Thymus (tissue), 11 donors: ENCODE data around the gene LYRM4. TPM values are rescaled to one million over a fixed set of nuclear protein-coding genes. Genes with fewer than 3 reads are reported as not detected.

Source experiments
- DNase-seq, 9 donors: peaks; one replicate each; pipeline ENCODE4 v3.0.0-alpha.2; 2013; ENCODE audit warnings: low spot score in 9 of 9, low read depth in 6 of 9, missing footprints in 1 of 9
- H3K27ac ChIP-seq, 2 donors: one replicate each; pipeline ENCODE4 v1.5.1; 2013; ENCODE audit warnings: control low read depth in 1 of 2, low read depth in 1 of 2, low read length in 1 of 2, mild to moderate bottlenecking in 1 of 2, moderate library complexity in 1 of 2
- H3K27me3 ChIP-seq, 2 donors: one replicate each; pipeline ENCODE4 v1.5.1; 2013; ENCODE audit warnings: low read length in 1 of 2; ENCODE audit not compliant: control insufficient read depth in 2 of 2, insufficient read depth in 1 of 2
- H3K36me3 ChIP-seq, 2 donors: one replicate each; pipeline ENCODE4 v1.5.1; 2013; ENCODE audit warnings: low read length in 1 of 2, mild to moderate bottlenecking in 1 of 2, moderate library complexity in 1 of 2; ENCODE audit not compliant: control insufficient read depth in 2 of 2, insufficient read depth in 2 of 2
- H3K4me1 ChIP-seq, 2 donors: one replicate each; pipeline ENCODE4 v1.5.1; 2013; ENCODE audit warnings: low read length in 2 of 2; ENCODE audit not compliant: control insufficient read depth in 2 of 2, insufficient read depth in 2 of 2
- H3K4me3 ChIP-seq, 2 donors: one replicate each; pipeline ENCODE4 v1.5.1; 2013; ENCODE audit warnings: low read length in 2 of 2, control low read depth in 1 of 2, mild to moderate bottlenecking in 1 of 2
- H3K9me3 ChIP-seq, 2 donors: one replicate each; pipeline ENCODE4 v1.5.1; 2013; ENCODE audit warnings: low read length in 1 of 2, mild to moderate bottlenecking in 1 of 2; ENCODE audit not compliant: control insufficient read depth in 2 of 2, insufficient read depth in 1 of 2
- WGBS: extraction: QIAGEN DNeasy Blood & Tissue Kit; methylation state at CpG from one replicate; pipeline ENCODE4 v1.1.7; 2013; 5-methylcytosine and 5-hydroxymethylcytosine counted together
- polyA plus RNA-seq: library from polyadenylated mRNA; stranded (reverse); fragments of 200-250 nt; gene quantifications from one replicate; pipeline ENCODE4 v1.2.3, GENCODE V29; 2013
- total RNA-seq: library from RNA; stranded (reverse); fragments of 120-200 nt; gene quantifications from one replicate; pipeline ENCODE4 v1.2.4, GENCODE V29; 2013
- donor health status: healthy.

Gene LYRM4
- total and polyA plus RNA-seq, 2 donors: 31.6 to 33.7 TPM

DNA sequence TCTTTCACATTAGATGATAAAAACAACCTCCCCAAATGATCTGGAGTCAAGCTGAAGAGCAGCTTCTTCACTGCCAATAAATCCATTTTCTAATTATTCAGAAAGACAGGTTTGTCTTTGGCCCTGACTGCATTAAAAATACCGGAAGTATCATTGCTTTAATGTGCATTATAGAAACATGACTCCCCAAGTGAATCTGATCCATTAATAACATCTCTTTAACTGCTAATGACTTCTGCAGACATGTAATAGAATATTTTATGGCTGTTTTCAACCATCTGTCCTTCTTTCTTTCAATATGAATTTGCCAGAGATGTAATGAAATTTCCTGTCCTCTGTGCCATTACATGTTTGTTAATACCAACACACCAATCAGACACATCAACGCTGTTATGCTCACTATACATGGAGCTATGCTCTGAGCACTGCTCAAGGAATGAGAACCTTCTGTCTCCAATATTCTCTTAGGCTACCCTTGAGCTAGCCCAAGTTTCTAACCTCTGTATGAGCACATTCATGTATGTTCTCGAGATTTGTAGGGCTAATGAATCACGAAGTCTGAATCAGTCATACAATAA, 87.8 kb downstream of the LYRM4 start:
- no peaks in the 10 kb centered on the region for H3K27me3 ChIP-seq
- 92% methylated on average over 4 of the region's 4 CpGs for WGBS
- H3K27ac ChIP-seq: peak overlapping the region in 1 of 2 donors; percentile 88
- H3K4me3 ChIP-seq: no peak overlapping the region
- H3K4me1 ChIP-seq: peaks cover 18 to 37% of the 10 kb centered on the region in 2 donors
- DNase-seq: no peak
- no peaks in the 10 kb centered on the region for H3K36me3 ChIP-seq
- H3K9me3 ChIP-seq: no peaks in the 10 kb centered on the region

GRCh38 chr6:5172041-5172653, 88.6 kb downstream of the LYRM4 start:
- peaks cover 18 to 34% of the 10 kb centered on the region in 2 donors for H3K4me1 ChIP-seq
- peak overlapping the region; percentile 6 to 67 for H3K27ac ChIP-seq
- H3K36me3 ChIP-seq: no peaks in the 10 kb centered on the region

DNA sequence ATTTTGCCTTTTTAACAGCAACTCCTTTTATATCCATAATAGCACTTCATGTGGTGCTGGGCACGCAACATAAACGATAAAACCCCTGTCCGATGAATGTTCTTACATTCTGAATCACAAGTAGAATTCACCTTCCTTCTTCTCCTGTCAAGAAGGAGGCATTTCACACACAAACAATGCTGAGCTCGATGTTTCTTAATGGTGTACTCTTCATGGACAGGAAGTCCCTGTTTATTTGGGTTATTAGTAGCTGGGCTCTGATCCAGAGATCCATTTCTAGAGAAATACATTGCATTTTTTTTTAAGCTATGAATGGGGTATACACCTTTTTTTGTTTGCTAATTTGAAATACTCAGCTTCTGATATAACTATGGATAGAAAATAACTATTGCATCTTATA, 93.2 kb downstream of the LYRM4 start:
- DNase-seq: no peak
- Histone ChIP-seq H3K4me1 (peaks cover 0 to 4% of the 10 kb centered on the region in 2 donors), H3K27ac (no peak overlapping the region), H3K9me3 (no peaks in the 10 kb centered on the region), H3K4me3 (no peak overlapping the region), H3K36me3 (no peaks in the 10 kb centered on the region), H3K27me3 (no peaks in the 10 kb centered on the region)
- WGBS: 95% methylated on average over 4 of the region's 4 CpGs

More at GRCh38 chr6:5172041-5172653, 88.6 kb downstream of the LYRM4 start:
- Histone ChIP-seq H3K4me3 (no peak overlapping the region), H3K27me3 (no peaks in the 10 kb centered on the region), H3K9me3 (no peaks in the 10 kb centered on the region)
- 94% methylated on average over 14 of the region's 14 CpGs for WGBS
- DNase-seq: no peak

DNA sequence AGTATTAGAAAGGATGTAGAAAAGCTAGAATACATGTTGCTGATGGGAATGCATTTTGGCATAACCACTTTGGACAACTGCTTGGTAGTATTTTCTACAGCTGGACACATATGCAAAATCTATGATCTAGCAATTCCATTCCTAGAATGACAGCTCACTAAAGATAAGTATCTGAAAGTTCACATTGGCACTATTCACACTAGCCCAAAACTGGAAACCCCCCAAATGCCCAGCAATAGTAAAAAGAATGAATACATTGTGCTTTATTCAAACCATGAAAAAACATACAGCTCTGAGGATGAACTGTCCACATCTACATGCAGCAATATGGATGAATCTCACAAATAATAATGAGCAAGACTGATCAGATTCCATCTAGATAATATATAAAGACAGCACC, 96.7 kb downstream of the LYRM4 start:
- H3K27me3 ChIP-seq: no peaks in the 10 kb centered on the region
- no peaks in the 10 kb centered on the region for H3K4me1 ChIP-seq
- no peaks in the 10 kb centered on the region for H3K36me3 ChIP-seq
- H3K4me3 ChIP-seq: no peak overlapping the region
- H3K9me3 ChIP-seq: no peaks in the 10 kb centered on the region
- DNase-seq: no peak
- H3K27ac ChIP-seq: no peak overlapping the region

DNA sequence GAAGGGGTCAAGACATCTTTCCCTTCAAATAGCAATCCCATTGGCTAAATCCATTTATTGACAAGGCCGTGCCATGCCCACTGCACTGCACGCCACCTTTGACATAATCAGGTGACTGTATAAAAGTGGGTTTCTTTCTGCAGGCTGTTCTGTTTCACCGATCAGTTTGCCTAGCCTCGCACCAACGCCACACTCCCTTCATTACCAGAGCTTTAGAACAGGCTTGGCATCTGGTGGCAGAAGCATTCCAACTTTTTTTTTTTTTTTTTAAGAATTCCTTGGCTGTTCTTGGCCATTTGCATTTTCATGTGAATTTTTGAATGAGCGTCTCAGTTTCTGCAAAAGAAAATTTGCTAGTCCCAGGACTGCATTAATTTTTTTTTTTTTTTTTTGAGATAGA, 97.5 kb downstream of the LYRM4 start:
- no peak for DNase-seq
- H3K27ac ChIP-seq: no peak overlapping the region
- no peaks in the 10 kb centered on the region for H3K27me3 ChIP-seq
- no peaks in the 10 kb centered on the region for H3K4me1 ChIP-seq
- no peaks in the 10 kb centered on the region for H3K36me3 ChIP-seq
- H3K4me3 ChIP-seq: no peak overlapping the region
- no peaks in the 10 kb centered on the region for H3K9me3 ChIP-seq
- WGBS: 98% methylated on average over 6 of the region's 6 CpGs

DNA sequence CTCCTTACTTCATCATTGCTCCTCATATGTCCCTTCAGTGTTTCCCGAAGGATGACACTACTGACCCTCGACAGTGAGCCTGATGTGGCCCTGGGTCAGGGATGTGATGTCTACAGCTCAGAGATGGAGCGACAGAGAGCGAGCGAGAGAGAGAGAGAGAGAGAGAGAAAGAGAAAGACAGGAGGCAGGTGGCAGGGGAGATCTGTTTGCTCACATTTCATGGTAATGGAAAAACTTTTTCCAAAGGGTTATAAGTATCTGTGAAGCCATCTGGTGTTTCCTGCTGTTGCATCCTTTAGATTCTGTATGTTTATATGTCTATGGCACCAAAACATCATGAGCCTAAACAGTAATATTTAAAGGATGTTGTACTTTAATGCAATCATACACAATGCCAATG, 98.4 kb downstream of the LYRM4 start:
- H3K27me3 ChIP-seq: no peaks in the 10 kb centered on the region
- H3K27ac ChIP-seq: no peak overlapping the region
- H3K4me1 ChIP-seq: no peaks in the 10 kb centered on the region
- H3K36me3 ChIP-seq: no peaks in the 10 kb centered on the region
- H3K4me3 ChIP-seq: no peak overlapping the region
- DNase-seq: no peak
- H3K9me3 ChIP-seq: no peaks in the 10 kb centered on the region
- 88% methylated on average over 5 of the region's 5 CpGs for WGBS

DNA sequence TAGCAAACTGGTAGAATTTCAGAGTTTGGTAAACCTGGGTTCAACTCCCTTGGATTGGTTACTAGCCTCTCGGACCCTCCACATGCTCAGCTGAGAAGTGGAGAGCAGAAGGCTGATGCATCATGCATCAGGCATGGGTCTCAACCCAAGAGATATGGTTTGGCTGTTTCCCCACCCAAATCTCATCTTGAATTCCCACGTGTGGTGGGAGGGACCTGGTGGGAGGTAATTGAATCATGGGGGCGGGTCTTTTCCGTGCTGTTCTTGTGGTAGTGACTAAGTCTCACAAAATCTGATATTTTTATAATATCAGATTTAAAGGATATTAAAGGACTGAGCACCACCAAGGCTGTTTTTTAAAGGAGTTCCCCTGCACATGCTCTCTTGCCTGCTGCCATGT, 100.5 kb downstream of the LYRM4 start:
- no peak overlapping the region for H3K27ac ChIP-seq
- no peaks in the 10 kb centered on the region for H3K36me3 ChIP-seq
- no peak for DNase-seq
- H3K27me3 ChIP-seq: no peaks in the 10 kb centered on the region
- H3K4me1 ChIP-seq: no peaks in the 10 kb centered on the region
- H3K4me3 ChIP-seq: no peak overlapping the region
- 99% methylated on average over 4 of the region's 4 CpGs for WGBS
- no peaks in the 10 kb centered on the region for H3K9me3 ChIP-seq

- WGBS: 90% methylated on average over 1 of the region's 1 CpG
- Histone ChIP-seq H3K27ac (no peak overlapping the region), H3K9me3 (no peaks in the 10 kb centered on the region), H3K27me3 (no peaks in the 10 kb centered on the region), H3K4me1 (no peaks in the 10 kb centered on the region), H3K36me3 (no peaks in the 10 kb centered on the region), H3K4me3 (no peak overlapping the region)
- DNase-seq: no peak
Observed at GRCh38 chr6:5159162-5159561, 101.6 kb downstream of the LYRM4 start.

DNA sequence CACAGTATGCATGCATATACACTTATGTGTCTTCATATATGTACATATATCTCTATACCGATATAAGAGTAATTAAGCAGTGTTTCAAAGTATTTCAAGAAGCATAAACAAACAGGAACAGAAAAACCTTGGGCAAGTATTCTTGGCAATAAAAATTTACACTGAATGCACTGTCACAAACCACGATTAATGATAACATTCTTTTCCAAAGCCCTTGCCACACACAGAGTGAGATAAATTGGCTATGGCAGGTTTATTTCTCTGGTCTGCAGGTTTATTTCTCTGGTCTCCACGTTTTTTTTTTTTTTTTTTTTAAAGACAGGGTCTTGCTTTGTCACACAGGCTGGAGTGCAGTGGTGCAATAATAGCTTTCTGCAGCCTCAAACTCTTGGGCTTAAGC, 102.6 kb downstream of the LYRM4 start:
- Histone ChIP-seq H3K4me3 (no peak overlapping the region), H3K9me3 (no peaks in the 10 kb centered on the region), H3K27ac (no peak overlapping the region), H3K36me3 (no peaks in the 10 kb centered on the region), H3K4me1 (no peaks in the 10 kb centered on the region), H3K27me3 (no peaks in the 10 kb centered on the region)
- no peak for DNase-seq
- 68% methylated on average over 3 of the region's 3 CpGs for WGBS
